GM19452 (cell line): Measurements from ENCODE around the gene DCDC2.
"Not testable (repeated sequence)": the region's sequence is repeated elsewhere in the genome, so short reads cannot be mapped to it uniquely, and the experiment has no call there.

ENCODE experiments used
- ATAC-seq: cut with Tn5 transposase; IDR thresholded peaks from one replicate; pipeline ENCODE4 v1.9.1; 2021; ENCODE audit not compliant: unreplicated experiment

DCDC2 gene

DNA sequence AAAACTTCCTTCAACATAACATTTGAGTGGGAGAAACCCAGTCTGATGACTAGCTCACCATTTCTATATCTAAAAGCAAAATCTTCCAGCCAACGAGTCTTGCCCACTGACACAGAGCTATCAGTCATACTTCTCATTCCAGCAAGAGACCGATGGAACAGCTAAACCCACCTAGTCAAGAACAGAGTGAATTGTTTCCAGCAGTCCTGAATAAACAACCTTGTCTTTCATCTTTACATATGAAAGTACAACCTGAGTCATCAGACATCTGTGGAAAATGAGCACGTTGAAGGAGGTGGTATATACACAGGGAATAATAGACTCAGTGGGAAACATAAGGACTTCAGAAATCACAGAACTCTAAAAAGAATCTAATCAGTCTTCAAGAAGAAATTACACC lies 208.0 kb downstream of the DCDC2 start:
- no peak for ATAC-seq

GRCh38 chr6:24149296-24149695 lies 208.6 kb downstream of the DCDC2 start:
- ATAC-seq = no peak

DNA sequence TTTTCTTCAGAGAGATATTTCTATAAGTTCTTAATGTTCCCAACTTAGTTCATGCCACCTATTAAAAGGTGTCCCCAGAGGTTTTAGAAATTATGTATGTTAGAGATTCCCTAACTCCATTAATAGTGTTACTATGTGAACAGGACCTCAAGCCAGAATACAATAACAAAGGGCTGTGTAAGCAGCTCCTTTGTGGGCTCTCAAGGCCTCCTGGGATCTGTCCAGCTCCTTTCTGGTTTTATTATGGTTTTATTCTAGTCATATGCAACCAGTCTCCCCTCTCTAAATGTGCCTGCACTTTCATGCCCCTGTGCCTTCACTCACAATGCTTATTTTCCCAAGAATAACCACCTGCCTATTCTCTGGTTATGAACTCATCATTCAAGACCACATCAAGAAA lies 209.2 kb downstream of the DCDC2 start:
- ATAC-seq = no peak

- no peak for ATAC-seq
Observed at GRCh38 chr6:24148154-24148570, 209.7 kb downstream of the DCDC2 start.

DNA sequence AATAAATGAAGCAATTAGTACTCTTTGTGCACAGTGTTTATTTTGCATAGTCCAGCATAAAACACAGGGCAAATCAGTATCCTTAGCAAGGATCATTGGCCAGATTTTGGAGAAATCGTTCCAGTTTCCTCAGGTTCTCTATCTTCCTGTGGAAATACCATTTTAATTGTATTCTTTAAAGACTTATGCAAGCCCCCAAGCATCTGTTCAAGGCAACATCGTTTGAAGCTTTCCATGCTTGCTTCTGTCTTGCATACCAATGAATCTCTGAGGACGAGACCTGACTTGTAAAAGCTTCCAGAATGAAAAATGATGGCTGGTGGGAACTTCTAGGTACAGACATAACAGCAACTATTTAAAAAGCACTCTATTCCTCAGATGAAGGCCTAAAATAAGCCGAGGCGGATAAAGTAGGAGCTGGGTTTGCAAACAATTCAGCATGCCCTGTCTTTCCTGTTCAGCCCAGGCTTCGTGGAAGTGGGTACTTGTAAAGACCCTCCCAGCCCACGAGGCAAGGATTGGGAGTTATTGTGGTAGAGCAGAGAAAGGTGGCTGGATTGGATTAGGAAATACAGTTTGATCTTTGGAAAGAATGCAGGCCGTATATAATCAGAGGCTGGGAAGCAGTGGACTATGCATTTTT lies 210.2 kb downstream of the DCDC2 start:
- no peak for ATAC-seq

DNA sequence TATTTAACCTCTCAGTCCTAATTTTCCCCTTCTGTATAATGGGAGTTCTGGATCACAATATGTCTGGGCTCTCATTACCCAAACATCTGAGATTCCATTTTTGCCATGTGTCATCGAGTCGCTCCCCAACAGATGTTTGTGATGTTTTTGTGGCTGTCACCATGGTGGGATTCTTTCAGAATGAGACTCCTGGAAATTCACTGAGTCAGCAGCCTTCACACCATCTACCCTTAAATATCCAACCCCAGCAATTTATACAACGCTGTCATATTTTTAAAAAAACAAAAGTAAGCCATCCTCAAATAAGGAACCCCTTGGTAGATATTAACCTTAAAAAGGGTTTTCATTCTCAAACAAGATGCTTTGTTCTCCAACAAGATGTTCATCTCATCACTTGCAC lies 211.0 kb downstream of the DCDC2 start:
- no peak for ATAC-seq

DNA sequence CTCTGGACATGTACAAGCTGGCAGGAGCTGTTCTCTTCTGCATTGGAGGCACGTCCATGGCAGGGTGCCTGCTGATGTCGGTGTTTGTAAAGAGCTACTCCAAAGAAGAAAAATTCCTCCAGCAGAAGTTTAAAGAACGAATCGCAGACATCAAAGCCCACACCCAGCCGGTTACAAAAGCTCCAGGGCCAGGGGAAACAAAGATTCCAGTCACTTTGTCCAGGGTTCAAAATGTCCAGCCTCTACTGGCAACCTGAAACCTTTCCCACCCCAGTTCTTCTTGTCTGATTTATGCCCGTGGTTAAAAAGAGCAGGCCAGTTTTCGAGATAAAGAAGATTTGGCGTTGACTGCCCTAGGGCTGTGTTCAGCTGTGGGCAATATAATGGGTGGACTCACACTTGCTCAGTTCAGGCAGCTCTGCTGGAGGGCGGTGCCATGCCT lies 212.1 kb downstream of the DCDC2 start:
- ATAC-seq = no peak

GRCh38 chr6:24142733-24143132 lies 215.1 kb downstream of the DCDC2 start:
- not testable (repeated sequence) for ATAC-seq

DNA sequence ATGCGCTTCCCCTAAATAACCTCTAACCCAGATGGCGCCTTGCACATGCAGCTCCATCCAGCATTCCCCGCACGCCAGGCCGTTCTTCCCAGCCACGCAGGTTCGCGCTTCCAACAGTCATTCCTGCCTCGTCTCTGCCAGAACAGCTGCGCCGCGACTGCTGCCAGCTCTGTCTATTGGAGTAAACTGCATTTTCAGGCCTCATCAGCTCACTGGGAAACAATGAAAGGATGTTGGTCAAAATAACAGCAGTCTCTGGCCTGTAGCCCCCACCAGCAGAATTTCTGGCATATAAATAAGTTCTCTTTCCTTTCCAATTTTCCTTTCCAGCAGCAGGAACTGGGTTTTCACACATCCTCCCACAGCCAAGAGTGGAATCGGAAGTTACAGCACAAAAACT lies 217.3 kb downstream of the DCDC2 start:
- ATAC-seq = no peak

DNA sequence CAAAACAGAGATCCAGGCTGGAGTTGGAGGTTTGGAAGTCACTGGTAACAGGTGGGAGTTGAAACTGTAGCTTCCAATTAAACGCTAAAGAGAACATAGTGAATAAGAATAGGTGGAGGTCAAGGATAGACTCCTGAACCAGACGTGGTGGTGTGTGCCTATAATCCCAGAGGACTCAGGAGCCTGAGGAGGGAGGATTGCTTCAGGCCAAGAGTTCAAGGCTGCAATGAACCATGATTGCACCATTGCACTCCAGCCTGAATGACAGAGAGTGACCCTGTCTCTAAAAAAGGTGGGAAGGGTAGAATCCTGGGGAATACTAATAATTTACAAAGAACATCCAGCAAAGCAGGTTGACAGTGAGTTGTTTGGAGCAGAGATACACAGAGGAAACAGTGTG lies 218.2 kb downstream of the DCDC2 start:
- no peak for ATAC-seq

- no peak for ATAC-seq
Observed at GRCh38 chr6:24139080-24139479, 218.8 kb downstream of the DCDC2 start.

DNA sequence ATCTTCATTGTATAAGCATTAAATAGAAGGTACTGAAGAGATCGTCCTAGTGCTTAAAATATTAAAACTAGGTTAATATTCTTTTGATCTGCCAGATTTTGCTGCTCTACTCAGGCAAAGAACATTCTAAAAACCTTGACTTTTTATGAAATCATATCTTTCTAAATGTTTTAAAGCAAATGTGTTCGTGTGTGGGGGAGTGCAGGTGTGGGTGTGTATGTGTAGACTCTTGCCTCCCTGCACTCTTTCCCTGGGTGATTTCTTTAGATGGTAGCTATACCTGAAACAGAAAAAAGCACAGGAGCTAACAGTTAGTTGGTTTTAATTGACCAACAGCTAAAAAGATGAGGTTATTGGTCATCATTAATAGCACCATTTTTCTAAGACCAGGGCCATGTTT lies 226.1 kb downstream of the DCDC2 start:
- ATAC-seq = no peak

DNA sequence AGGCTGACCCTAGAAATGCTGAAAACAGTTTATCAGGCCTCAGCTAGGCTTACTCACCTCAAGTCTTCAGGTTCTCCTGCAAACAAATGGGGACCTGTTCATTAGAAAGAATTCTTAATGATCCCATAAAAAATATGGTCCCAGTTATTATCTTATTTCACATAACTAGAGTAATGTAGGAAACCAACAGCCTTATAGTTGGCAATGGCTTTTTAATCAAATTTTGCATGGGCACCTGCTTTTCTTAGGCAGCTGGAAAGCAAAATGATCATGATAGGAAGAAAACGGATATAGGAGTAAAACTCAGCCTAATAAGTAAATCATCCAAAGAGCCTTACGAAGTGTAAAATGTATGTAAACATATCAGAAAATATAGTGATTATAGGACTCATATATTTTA lies 230.5 kb downstream of the DCDC2 start:
- ATAC-seq = no peak

DNA sequence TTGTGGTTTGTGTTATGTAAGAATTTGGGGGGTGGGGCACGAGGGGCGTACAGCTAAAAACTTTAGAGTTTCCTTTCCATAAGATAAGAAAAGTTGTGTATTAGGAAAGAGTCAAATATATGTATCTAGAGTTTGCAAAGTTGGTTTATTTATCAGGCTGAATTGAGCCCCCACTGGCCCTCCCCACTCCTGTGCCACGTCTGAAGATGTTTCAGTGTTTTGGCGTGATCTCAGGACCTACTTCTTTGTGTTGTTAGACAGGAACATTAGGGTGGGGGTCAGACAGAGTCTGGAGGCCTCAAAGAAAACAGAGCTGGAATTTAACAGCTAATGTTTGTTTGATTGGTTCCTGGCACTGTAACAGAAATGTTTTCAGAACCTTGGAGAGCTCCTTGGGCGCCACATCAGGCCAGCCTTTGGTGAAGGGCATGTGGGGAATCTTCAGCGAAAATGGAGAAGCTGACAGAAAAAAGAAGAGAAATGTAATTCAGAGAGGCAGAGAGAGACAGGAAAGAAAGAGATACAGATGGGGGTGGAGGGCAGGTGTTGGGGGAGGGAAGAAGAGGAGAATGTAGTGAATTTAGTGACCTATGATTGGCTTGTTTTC lies 231.2 kb downstream of the DCDC2 start:
- no peak for ATAC-seq

DNA sequence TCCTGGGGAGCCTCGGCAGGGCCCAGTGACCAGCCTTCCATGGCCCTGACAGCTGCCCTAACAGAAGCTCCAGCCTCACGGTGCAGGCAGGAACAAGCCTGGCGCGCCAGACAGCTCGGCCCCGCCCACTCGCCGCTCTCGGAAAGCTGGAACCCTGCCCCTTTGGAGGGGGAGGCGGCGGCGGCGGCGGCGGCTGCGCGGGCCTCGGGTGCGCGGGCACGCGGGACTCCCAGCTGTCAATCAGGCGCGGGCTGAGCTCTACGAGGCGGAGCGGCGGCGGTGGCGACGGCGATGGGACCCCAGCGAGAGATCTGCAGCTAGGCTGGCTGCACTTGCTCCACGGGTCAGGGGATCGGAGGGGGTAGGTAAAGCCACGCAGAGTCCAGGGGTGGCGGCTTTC lies 231.9 kb downstream of the DCDC2 start, which contains the start of gene NRSN1:
Gene NRSN1, plus strand, starts transcription at position 236 of the 400 bp plus-strand sequence. CDS start 8,113 bp downstream, outside the sequence.
- no peak for ATAC-seq

GRCh38 chr6:24122139-24122538 lies 235.7 kb downstream of the DCDC2 start:
- ATAC-seq = no peak
